ENCODE results near the gene VSTM2B. TPM values are rescaled to one million over a fixed set of nuclear protein-coding genes. Genes with fewer than 3 reads are reported as not detected.

VSTM2B gene
- total RNA-seq, 1 experiment from 2014 or later, result not detected

DNA sequence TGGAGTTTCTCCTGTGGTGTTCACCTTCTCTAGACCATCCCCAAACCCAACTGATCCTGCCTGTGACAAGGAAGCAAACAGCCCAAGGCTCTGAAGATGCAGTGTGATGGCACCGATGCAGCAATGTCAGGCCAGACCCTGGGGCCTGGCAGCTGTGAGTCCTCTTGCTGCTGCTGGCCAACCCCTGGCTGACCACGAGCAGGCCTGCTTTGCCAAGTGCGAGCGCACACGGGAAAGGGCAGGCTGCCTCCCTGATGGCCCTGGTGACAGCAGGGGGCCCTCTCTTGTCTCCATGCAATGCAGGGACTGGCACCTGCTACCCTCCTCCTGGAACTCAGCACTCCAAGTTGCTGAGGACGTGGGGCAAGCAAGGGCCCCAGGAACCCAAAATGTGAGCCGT lies 5.4 kb upstream of the VSTM2B start:
- Histone ChIP-seq H3K27me3 (ENCODE audit: insufficient read depth, low read depth) (peaks cover 74% of the 10 kb centered on the region), H3K4me3 (no peak overlapping the region), H3K79me2 (ENCODE audit: low read depth) (no peaks in the 10 kb centered on the region), H4K20me1 (ENCODE audit: insufficient read depth) (no peaks in the 10 kb centered on the region), H3K4me2 (no peak overlapping the region), H3K27ac (no peak overlapping the region), H3F3A (ENCODE audit: insufficient read depth, low read depth) (no peaks in the 10 kb centered on the region), H2AFZ (no peak overlapping the region), H3K36me3 (ENCODE audit: low read depth) (no peaks in the 10 kb centered on the region), H3K4me1 (replicated peaks; ENCODE audit: insufficient read depth) (no peaks in the 10 kb centered on the region), H3K9me2 (ENCODE audit: insufficient read depth) (no peaks in the 10 kb centered on the region), H3K9me3 (ENCODE audit: insufficient read depth, low read depth) (no peaks in the 10 kb centered on the region)
- no TSS peak for BruUV-seq (replicated peaks)
- ChIA-PET POLR2A (ENCODE audit: unreplicated experiment) (no interaction called here), CTCF (no interaction called here)
- DNase-seq, result no peak
- no peak for TF ChIP-seq EZH2 (IDR thresholded peaks at IDR 0.05; ENCODE audit: low read depth)
- TF ChIP-seq, protein P1, sequence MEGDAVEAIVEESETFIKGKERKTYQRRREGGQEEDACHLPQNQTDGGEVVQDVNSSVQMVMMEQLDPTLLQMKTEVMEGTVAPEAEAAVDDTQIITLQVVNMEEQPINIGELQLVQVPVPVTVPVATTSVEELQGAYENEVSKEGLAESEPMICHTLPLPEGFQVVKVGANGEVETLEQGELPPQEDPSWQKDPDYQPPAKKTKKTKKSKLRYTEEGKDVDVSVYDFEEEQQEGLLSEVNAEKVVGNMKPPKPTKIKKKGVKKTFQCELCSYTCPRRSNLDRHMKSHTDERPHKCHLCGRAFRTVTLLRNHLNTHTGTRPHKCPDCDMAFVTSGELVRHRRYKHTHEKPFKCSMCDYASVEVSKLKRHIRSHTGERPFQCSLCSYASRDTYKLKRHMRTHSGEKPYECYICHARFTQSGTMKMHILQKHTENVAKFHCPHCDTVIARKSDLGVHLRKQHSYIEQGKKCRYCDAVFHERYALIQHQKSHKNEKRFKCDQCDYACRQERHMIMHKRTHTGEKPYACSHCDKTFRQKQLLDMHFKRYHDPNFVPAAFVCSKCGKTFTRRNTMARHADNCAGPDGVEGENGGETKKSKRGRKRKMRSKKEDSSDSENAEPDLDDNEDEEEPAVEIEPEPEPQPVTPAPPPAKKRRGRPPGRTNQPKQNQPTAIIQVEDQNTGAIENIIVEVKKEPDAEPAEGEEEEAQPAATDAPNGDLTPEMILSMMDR (conservative IDR thresholded peaks at IDR 0.05), result no peak
- intact Hi-C loops (cut with micrococcal nuclease; ENCODE audit: unreplicated experiment), result no loop called here

DNA sequence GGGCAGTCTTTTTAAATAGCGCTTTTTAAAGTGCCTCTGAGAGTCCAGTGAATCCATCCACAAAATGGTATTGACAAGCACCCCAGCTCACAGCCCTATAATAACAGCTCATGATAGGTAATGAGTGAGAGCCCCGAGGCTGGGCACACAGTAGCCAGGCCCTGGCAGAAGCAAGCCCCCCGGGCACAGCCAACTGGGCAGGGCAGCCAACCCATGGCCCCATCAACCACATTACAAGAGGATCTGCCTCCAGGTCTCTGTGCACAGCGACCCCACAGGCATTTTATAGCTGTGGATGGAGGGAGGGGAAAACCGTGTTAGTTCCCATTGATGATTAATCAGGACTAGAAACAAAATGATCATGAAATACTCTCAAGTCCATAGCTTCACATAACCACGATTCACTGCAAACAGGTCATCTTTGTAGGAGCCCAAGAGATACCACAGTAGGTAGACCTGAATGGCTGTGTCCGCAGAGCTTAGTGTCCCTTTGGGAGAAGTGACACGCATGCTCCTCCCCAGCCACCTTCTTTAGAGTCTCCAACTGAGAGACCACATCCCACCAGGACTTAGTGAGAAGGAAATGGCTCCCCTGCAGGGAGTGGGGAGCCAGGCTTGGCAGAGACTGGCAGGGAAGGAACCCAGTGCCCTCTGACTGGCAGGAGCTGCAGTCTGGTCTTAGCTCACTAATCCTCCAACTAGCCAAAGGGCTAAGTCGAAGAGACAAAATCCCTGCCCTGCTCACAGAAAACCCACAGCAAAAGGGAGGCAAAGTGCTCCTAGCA lies 4.3 kb upstream of the VSTM2B start:
- TF ChIP-seq EZH2 (IDR thresholded peaks at IDR 0.05; ENCODE audit: low read depth), result no peak
- TF ChIP-seq, protein P1 (conservative IDR thresholded peaks at IDR 0.05), result no peak
- peaks cover 63% of the 10 kb centered on the region for H3K27me3 ChIP-seq (ENCODE audit: insufficient read depth, low read depth)
- BruUV-seq (replicated peaks), result no TSS peak
- no peaks in the 10 kb centered on the region for H3K9me3 ChIP-seq (ENCODE audit: insufficient read depth, low read depth)
- CTCF ChIA-PET, result no interaction called here
- H3K4me2 ChIP-seq, result no peak overlapping the region
- no peak overlapping the region for H3K4me3 ChIP-seq
- H2AFZ ChIP-seq, result no peak overlapping the region
- H3K4me1 ChIP-seq (replicated peaks; ENCODE audit: insufficient read depth), result no peaks in the 10 kb centered on the region
- intact Hi-C loops (cut with micrococcal nuclease; ENCODE audit: unreplicated experiment), result no loop called here
- no peaks in the 10 kb centered on the region for H3K36me3 ChIP-seq (ENCODE audit: low read depth)
- H3K79me2 ChIP-seq (ENCODE audit: low read depth), result no peaks in the 10 kb centered on the region
- POLR2A ChIA-PET (ENCODE audit: unreplicated experiment), result no interaction called here
- H3F3A ChIP-seq (ENCODE audit: insufficient read depth, low read depth), result no peaks in the 10 kb centered on the region
- no peak overlapping the region for H3K27ac ChIP-seq
- no peaks in the 10 kb centered on the region for H3K9me2 ChIP-seq (ENCODE audit: insufficient read depth)
- DNase-seq, result no peak
- no peaks in the 10 kb centered on the region for H4K20me1 ChIP-seq (ENCODE audit: insufficient read depth)

DNA sequence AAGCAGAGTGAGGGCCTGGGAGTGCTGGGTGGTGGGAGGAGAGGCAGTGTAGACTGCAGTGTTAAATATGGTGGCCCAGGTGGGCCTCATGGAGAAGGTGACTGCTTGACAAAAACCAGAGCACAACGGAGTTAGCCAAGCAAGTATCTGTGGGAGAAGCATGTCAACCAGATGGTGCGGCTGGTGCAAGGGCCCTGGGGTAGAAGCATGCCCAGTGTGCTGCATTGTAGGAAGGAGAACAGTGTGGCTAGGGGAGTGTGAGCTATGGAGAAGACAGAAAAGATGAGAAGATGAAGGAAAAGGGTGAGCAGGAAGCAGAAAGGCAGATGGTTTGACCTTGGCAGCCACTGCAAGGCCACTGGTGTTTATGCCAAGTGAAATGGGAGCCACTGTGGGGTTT lies 2.2 kb upstream of the VSTM2B start:
- Histone ChIP-seq H3K9me2 (ENCODE audit: insufficient read depth) (no peaks in the 10 kb centered on the region), H3K4me2 (no peak overlapping the region), H3K79me2 (ENCODE audit: low read depth) (no peaks in the 10 kb centered on the region), H3K27ac (no peak overlapping the region), H3K36me3 (ENCODE audit: low read depth) (no peaks in the 10 kb centered on the region), H3F3A (ENCODE audit: insufficient read depth, low read depth) (no peaks in the 10 kb centered on the region), H2AFZ (no peak overlapping the region), H4K20me1 (ENCODE audit: insufficient read depth) (no peaks in the 10 kb centered on the region), H3K4me3 (no peak overlapping the region), H3K27me3 (ENCODE audit: insufficient read depth, low read depth) (peaks cover 47% of the 10 kb centered on the region), H3K9me3 (ENCODE audit: insufficient read depth, low read depth) (no peaks in the 10 kb centered on the region), H3K4me1 (replicated peaks; ENCODE audit: insufficient read depth) (no peaks in the 10 kb centered on the region)
- DNase-seq, result no peak
- ChIA-PET POLR2A (ENCODE audit: unreplicated experiment) (no interaction called here), CTCF (no interaction called here)
- no TSS peak for BruUV-seq (replicated peaks)
- TF ChIP-seq EZH2 (IDR thresholded peaks at IDR 0.05; ENCODE audit: low read depth), result no peak
- TF ChIP-seq, protein P1 (conservative IDR thresholded peaks at IDR 0.05), result no peak
- intact Hi-C loops (cut with micrococcal nuclease; ENCODE audit: unreplicated experiment), result no loop called here
